DMS114 treated with DMSO at 0.1 percent for 48 hours (cell line): ENCODE data around the gene SDK2.

Source experiments
- DNase-seq: peaks from one replicate; lab custom pipeline; 2025; ENCODE audit not compliant: unreplicated experiment; lab: John Stamatoyannopoulos, UW

The SDK2 gene

DNA sequence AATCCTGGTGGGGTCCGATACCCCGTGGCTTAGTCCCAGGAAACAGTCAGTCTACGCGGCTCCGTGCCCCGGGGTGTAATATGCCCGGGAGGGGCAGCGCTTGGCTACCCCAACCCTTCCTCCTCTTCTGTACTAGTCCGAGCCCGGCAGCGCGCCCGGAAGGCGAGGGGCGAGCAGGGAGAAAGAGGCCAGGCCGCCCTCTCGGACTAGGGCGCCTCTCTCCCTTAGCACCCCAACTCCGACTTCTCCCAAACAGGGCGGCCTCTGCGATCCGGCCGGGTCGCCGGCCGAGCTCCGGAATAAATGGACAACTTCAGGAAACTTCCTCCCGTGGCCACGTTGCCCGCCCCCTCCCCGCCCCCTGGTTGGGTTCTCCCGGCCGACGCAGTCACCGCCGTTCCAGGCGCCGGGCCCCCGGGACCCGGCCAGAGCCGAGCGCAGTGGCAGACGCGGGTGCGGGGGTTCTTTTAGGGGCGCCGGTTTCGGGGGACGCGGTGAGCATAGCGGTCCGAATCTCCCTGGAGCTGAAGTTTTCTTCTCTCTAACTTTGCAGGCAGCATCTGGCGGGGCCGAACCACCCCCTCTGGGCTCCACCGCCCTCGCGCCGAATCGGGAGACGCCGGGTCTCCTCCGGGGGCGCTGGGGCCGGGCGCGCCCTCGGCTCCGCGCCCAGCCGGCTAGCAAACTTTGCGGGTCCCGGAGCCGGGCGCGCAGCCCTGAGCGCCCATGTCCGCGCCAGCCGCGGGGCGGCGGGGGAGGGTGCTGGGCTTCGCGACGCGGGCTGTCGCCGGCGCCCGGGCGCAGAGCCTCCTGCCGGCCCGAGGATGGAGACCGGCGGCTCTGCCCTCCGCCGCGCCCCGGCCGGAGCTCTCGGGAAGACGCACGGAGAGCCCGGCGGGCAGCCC lies at the start of gene SDK2:
Gene SDK2, minus strand, starts transcription at position 301 of the 905 bp plus-strand sequence. CDS start 357 bp downstream, outside the sequence.
- DNase-seq, result no peak

- no peak for DNase-seq
These were observed 48.8 kb upstream of the SDK2 start for GRCh38 chr17:73693071-73693470.

DNA sequence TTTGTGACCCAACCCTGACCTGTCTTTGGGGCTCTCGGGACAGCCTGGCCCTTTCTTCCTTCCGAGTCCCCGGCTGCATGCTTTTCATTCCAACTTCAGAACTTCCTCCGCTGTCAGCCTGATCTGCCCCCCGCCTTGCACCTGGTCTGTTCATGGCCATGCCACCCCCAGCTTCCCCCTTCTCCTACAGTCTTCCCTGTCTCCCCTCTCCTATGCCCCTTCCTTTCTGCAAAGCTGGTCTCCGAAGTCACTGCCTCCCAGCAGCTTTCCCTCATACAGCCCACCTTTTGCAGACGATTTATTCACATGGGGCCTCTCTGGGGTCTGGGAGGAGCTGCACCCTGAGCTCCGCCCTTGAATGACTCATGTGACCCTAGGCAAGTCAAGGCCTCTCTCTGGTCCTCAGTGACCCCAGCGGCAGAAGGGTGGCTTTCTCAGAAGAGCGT lies 47.1 kb upstream of the SDK2 start:
- no peak for DNase-seq

DNA sequence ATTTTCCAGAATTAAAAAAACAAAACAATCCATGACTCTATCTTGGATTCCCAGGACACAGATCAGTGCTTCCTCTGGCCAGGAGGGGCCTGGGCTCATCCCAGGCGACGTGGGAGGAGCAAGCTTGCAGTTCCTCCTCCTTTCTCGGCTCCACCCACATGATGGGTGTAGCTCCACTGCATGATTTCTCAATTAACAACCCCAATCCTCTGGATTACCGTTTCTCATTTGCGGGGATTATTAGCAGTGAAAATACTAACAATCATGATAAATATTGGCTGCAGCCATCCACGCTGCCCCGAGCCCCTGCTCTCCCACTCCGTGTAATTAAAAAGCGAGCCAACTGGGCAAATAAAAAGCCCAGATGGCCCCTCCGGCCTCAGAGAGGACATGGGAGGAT lies 46.4 kb upstream of the SDK2 start:
- no peak for DNase-seq

DNA sequence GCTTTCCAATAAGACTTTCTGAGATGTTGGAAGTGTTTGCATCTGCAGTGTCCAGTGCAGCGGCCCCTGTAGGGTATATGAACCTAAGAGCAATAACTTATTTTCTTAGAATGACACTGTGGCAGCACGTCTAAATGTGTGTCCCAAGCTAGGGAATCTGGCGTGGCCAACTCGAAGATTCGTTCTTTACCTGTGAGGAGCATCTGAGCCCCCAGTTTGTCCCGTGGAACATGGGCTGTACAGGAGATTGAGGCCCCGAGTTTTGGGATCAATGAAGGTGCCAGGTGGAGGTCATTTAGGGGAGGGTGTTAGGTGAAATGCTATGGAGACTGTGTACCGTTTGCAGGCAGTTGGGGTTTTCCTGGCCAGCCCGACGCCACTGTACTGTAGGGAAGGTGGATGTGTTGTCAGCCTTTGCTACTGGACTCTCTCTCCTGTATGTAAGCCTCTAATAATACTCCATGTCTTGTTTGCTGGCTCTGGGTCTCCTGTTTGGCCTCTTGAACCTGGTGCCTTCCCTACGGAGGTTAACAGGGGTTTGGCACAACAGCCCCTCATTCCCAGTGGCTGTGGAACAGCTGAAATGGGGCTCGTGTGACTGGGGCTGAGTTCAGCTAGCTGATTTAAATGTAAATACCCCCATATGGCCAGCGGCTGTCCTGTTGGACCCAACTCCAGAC lies 45.5 kb upstream of the SDK2 start:
- no peak for DNase-seq

GRCh38 chr17:73686961-73687360 lies 42.7 kb upstream of the SDK2 start:
- no peak for DNase-seq

- no peak for DNase-seq
These were observed 41.9 kb upstream of the SDK2 start for GRCh38 chr17:73686126-73686525.

- DNase-seq, result no peak
These were observed 39.9 kb upstream of the SDK2 start for GRCh38 chr17:73684183-73684582.

- DNase-seq, result no peak
These were observed 39.5 kb upstream of the SDK2 start for GRCh38 chr17:73683771-73684170.

DNA sequence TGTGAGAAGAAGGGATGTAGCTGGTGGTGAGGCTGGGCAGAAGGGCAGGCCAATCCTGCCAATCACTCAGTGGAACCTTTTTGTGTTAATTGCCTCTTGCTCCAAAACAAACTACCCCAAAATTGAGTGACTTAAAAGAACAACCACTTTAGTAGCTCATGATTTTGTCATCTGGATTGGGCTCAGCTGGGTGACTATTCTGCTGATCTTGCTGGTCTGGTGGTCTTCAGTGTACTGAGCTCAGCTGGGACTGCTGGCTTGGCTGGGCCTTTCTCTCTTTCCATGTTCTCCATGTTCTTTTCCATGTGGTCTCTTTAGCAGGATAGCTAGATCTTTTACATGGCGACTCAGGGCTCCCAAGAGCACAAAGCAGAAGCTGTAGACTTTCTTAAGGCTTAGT lies 37.7 kb upstream of the SDK2 start:
- DNase-seq, result no peak

- no peak for DNase-seq
These were observed 35.2 kb upstream of the SDK2 start for GRCh38 chr17:73679476-73679875.

DNA sequence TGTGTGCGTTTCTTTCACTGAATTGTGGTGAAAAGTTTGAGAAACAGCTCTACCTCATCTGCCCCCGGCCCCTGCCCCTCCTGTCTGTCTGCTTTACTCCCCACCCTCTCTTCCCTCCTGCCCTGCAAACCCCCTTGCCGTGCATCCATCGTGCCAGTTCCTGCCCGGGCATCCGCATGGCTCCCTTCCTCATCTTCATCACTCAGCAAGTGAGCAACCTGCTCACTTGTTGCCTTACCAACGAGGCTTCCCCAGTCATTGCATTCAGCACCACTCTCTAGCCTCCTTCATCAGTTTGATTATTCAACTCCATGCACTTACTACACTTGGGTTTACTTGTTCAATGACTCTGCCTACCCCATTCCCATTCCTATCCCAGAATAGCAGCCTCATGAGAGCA lies 34.8 kb upstream of the SDK2 start:
- DNase-seq, result no peak

DNA sequence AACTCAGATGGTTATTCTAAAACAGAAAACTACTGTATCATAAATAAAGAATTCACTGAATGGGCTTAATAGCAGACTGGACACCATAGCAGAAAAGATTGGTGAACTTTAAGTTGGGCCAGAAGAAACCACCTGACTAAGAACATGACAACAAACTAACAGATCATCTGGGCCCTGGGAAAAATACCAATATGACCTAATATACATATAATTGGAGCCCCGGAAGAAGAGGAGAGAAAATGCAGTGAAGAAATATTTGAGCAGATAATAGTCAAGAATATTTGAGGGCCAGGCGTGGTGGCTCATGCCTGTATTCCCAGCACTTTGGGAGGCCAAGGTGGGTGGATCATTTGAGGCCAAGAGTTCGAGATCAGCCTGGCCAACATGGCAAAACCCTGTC lies 25.5 kb upstream of the SDK2 start:
- no peak for DNase-seq

DNA sequence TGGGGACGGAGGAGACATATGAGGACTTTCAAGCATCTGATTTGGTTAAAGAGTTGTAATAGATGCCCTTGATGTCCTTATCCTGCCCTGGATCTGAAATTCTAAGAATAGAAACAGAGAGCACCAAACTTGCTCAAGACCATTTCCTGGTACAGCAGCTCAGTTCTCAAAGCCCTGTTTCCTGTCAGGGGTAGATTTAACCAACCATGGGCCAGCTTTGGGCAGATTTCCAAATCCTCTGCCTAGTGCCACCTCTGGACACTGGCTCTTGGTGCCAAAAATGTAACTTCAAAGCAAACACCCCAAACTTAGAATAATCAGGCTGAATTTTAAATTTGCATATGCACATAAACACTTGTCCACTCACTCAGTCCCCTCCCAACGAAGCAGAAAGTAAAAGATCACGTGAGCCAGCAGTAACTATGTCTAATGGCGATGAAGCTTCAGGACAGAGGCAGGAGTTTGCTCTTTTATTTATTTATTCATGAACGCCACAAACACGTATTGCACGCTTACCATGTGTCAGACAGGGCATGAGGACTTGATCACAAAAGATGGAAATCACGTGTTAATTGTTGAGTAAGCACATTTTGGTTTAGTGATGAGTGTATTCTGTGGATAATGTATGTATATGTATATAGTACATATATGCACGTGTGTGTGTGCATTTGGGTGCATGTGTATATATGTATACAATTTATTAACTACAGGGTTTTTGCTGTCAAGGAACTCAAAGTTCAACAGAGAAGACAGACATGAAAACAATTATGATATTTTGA lies 23.1 kb upstream of the SDK2 start:
- no peak for DNase-seq

DNA sequence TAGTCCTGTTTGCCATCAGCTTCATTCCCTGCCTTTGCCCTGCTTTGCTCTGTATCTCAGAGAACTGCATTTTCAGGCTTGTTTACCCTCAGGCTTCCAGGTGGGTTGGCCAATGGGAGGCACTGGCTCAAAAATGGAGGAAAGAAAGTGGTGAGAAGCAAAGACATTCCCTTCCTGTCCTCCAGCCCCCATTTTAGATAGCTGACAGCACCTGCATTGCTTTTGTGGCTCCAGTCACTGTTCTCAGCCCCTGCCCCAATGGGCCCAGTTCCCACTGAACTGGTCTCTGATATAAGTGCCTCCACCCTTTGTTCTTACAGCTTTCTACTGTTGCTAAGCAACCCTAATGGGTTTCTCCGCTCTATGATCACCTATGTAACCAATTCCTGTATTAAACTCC lies 19.4 kb upstream of the SDK2 start:
- DNase-seq, result no peak

- DNase-seq, result no peak
These were observed 16.1 kb upstream of the SDK2 start for GRCh38 chr17:73660366-73660765.

DNA sequence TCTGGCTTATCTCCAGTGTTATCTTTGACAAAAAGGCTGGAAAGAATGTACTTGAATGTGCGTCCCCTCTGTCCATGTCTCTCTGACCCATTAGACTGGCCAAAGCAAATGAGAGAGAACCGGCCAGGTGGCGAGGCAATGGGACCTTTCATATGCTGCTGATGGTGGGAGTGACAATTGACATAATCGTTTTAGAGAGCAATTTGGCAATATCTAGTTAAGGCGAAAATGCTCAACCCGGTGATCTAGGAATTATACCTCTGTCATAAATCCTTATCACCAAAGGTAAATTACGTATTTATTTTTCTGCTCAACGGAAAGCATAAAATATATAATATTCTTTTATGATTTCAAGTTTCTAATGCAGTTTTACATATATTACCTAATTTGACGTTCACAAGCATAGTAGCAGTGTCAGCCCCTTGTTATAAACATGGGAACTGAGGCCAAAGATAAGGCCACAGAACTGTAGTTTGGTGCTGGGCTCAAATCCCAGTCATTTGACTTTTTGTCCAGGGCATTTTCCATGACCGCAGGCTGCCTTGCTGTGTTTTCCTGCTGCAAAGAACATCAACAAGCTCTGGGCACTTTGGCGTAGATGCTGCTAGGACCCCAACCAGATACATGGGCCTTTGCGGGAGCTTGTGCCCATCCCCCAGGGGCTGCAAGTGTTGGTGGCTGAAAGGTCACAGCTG lies 14.7 kb upstream of the SDK2 start:
- DNase-seq, result no peak

- no peak for DNase-seq
These were observed 13.3 kb upstream of the SDK2 start for GRCh38 chr17:73657473-73658116.

DNA sequence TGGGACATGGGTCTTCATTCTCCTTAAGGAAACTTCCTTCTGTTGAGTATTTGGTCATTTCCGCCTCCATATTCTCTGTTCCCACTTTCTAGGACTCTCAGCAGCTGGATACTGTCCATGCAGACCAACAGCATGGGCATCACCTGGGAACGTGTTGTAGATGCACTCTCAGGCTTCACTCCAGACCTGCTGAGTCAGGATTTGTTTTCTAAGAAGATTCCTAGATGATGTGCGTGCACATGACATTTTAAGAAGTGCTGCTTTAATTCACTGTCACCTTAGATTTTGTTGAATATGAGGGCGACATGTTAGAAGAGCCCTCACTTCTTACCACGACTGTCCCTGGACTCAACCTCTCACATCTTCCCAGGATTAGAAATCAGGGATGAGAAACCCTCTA lies 10.0 kb upstream of the SDK2 start:
- DNase-seq, result no peak

DNA sequence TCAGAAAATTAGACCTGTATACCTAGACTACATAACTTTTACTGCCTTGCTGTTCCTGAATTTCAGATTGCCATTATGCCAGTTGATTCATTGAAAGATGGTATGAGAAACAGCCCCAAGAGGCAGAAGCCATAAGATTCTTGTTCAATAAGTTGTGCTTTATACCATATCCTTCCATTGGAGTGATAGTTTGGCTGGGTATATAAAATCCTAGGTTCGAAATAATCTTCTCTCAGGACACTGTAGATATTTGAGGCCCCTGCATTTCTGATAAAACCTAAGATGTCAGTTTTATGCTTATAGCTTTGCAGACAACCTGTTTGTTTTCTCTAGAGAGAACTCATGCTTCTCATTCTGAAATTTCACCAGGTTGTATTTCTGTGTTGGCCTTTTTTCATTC lies 9.6 kb upstream of the SDK2 start:
- no peak for DNase-seq
